Choroid plexus epithelial cell (primary cell): Measurements from ENCODE around the gene GLE1.

Experiments
- DNase-seq: peaks from one replicate; pipeline ENCODE4 v3.0.0-alpha.2; 2010; ENCODE audit warnings: low read depth
- H3K4me3 ChIP-seq: 2 replicates; pipeline ENCODE4 v1.5.1; 2011; ENCODE audit warnings: low read depth, mild to moderate bottlenecking, control low read depth, low read length, moderate library complexity
- TF ChIP-seq, protein P1 (sequence below): conservative IDR thresholded peaks from 2 replicates; pipeline ENCODE4 v1.5.1; 2011; ENCODE audit warnings: low read depth, mild to moderate bottlenecking, control low read depth, inconsistent platforms, low read length, moderate library complexity

Gene GLE1

DNA sequence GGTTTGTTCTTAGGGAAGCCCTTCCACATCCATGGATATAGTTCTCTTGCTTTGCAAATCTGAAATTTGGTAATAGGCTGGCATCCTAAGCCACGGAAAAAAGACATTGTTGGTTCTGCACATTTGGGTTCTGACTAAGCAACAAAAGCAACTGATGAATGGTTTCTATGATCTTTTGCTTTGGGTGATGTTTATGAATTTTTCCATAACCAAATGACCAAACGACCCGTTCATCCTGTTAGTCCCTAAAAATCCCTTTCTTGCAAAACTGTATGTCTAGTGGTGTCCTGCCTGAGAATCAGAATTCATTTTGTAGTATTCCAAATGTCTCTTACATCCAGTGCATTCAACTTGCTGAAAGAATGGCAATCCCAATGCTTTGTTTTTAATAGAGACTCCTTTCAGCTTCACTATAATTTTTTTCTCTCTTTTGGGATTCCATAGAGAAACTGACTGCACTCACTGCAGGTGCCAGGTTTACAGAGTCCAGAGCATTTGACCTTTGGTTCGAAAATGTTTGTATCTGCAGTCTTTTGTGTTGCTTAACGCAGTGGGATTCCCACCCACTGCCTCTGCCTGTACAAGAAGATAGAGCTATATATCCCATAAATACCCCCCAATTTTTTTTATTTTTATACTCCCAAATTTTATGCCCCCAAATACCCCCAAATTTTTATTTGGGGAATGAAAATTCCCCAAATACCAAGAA, 52.6 kb downstream of the GLE1 start:
- TF ChIP-seq, protein P1, sequence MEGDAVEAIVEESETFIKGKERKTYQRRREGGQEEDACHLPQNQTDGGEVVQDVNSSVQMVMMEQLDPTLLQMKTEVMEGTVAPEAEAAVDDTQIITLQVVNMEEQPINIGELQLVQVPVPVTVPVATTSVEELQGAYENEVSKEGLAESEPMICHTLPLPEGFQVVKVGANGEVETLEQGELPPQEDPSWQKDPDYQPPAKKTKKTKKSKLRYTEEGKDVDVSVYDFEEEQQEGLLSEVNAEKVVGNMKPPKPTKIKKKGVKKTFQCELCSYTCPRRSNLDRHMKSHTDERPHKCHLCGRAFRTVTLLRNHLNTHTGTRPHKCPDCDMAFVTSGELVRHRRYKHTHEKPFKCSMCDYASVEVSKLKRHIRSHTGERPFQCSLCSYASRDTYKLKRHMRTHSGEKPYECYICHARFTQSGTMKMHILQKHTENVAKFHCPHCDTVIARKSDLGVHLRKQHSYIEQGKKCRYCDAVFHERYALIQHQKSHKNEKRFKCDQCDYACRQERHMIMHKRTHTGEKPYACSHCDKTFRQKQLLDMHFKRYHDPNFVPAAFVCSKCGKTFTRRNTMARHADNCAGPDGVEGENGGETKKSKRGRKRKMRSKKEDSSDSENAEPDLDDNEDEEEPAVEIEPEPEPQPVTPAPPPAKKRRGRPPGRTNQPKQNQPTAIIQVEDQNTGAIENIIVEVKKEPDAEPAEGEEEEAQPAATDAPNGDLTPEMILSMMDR, result no peak
- DNase-seq, result no peak
- no peak overlapping the region for H3K4me3 ChIP-seq

DNA sequence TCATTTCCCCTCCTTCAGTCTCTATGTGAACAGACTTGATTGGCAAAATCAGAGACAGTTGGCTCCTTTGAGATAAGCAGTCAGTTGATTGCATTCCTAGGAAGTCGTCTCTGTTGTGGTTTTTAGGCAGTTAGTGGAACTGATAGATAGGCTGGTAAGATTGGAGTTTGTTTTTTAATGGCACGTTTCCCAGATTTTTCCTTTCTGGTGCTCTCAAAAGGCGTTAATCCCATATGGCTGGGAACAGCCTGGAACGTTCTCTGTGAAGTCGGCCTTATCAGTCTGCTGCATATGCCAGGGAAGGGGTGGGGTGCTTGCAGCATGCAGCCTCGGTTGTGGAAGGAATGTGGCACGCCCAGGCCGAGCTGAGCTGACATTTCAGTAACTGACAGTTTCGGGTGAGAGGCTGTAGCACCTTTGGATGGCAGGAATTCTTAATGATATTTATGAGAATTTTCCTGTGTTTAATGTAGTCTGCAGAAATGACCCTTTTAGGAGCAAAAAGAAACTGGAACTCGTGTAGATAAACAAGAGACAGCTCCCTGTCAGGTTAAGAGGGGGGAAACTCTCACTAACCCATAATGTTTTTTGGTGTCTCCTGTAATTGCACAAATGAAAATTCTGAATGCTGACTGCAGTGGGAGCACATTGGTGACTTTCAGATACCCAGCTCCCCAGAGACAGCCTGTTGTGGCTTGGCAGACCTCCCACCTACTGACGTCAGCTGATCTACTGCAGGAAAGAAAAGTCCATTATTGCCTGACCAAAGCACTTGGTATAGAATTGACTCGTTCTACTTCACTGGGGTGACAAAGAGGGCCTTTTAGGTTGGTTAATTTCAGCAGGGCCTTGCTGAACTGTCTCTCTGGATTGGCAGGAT, 54.2 kb downstream of the GLE1 start:
- TF ChIP-seq, protein P1, result peak; percentile 1
- peak overlapping the region; percentile 33 for H3K4me3 ChIP-seq

DNA sequence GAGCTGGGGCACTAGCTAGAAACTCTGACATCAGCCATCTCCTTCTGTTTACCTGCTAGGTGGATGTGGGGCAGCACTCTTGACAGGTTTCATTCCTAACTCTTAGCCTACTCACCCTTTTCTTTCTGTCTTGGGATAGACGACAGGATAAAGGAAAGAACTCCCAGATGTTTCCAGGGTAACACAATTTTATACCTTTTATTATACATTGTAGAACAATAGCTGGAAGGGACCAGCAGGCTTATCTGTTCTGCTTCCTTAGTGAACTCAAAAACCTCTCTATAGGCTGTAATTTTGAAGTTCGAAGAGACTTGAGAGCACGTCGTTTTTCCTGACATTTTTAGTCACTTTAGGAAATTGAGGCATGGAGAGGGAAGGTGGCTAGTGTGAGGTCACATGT, 61.1 kb downstream of the GLE1 start:
- no peak overlapping the region for H3K4me3 ChIP-seq
- TF ChIP-seq, protein P1, result no peak
- no peak for DNase-seq

More for the DNA sequence above, 54.2 kb downstream of the GLE1 start:
- DNase-seq, result peak; percentile 91

DNA sequence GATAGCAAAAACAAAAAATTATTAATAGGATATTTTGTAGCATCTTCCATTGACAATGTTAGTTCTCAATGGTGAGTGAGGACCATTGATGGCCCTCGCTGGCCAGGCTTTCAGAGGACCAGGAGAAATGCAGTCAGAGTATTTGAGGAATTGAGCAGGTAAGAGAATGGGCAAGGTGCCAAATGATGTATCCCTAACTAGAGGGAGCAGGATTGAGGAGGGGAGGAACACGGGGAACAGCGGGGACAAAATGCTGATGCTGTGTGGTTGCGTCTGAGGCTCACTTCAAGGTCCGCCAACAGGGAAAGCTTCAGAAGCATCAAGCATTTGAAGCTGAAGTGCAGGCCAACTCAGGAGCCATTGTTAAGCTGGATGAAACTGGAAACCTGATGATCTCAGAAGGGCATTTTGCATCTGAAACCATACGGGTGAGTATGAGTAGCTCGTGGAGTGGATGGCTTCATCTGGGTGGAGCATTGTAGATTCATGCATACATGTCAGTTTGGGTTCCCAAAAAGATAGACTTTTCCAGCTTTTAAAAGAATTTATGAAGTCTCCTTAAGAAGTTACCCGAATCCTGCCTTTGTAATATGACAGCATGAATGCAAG, 64.1 kb downstream of the GLE1 start:
- H3K4me3 ChIP-seq, result no peak overlapping the region
- DNase-seq, result peak; percentile 27
- TF ChIP-seq, protein P1, result no peak

DNA sequence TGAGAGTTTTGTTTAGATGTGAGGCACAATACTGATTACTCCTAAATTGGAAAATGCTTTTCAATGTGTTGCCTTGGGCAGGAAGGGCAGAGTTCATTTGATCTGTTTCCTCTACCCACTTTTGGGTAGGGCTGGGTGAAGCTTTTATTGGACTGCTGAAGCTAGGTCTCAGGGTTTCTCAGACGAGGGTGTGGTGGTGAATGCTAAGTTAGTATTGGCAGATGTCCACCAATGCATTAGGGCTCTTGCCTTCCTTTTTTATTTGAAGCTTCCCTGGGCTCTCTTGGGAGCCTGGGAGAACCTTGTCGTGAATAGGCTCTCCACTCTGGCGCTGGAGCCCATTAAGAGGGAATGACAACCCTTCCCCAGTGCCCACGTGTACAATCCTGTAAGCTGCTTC, 71.0 kb downstream of the GLE1 start:
- H3K4me3 ChIP-seq, result no peak overlapping the region
- peak; percentile 40 for DNase-seq
- TF ChIP-seq, protein P1, result no peak

DNA sequence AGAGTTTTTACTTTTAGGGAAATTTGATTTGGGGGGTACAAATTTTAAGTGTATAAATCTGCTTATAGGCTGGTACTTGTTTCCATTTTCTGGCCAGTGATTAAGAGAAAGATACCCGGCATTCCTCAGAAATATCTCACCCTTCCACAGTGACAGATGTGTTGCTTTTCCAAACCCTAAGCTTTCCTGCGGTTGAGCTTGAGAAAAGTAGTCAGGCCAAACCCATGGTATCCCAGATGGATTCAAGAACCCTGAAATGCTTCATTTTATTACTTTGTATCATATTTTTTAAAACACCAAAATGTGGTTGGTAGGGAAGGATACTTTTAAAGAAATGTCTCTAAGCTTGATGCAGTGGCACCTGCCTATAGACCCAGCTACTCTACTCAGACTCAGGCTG, 71.4 kb downstream of the GLE1 start:
- DNase-seq, result no peak
- TF ChIP-seq, protein P1, result no peak
- H3K4me3 ChIP-seq, result no peak overlapping the region
